GM13976 (cell line): ENCODE measurements around the gene ANKRD44.

Experiments
- DNase-seq: peaks from one replicate; pipeline ENCODE4 v3.0.0; 2012; ENCODE audit warnings: low spot score
- CTCF ChIP-seq: IDR thresholded peaks from 2 replicates; pipeline ENCODE4 v1.5.1; 2012; ENCODE audit warnings: borderline replicate concordance, mild to moderate bottlenecking; ENCODE audit not compliant: insufficient read depth; ENCODE audit errors: extremely low read depth, missing control alignments, control extremely low read depth
- in situ Hi-C: fragments of 300-500 bp; cut with MboI; formaldehyde crosslinking; loops from one replicate; pipeline ENCODE4 v1.12.0; 2022; ENCODE audit warnings: low sequenced_read_pairs, mixed read lengths, inconsistent platforms; ENCODE audit not compliant: unreplicated experiment

ANKRD44 gene

GRCh38 chr2:197235711-197236110 lies 74.9 kb downstream of the ANKRD44 start:
- DNase-seq = no peak
- in situ Hi-C loops = no loop called here
- TF ChIP-seq CTCF = no peak

GRCh38 chr2:197234671-197235191 lies 75.8 kb downstream of the ANKRD44 start:
- in situ Hi-C loops = no loop called here

GRCh38 chr2:197233473-197233872 lies 77.1 kb downstream of the ANKRD44 start:
- in situ Hi-C loops = no loop called here
- TF ChIP-seq CTCF = no peak
- no peak for DNase-seq

More at GRCh38 chr2:197234671-197235191, 75.8 kb downstream of the ANKRD44 start:
- TF ChIP-seq CTCF = no peak
- DNase-seq = no peak

- in situ Hi-C loops = no loop called here
- no peak for TF ChIP-seq CTCF
These were observed 78.6 kb downstream of the ANKRD44 start for GRCh38 chr2:197232010-197232409.

GRCh38 chr2:197229509-197230443 lies 80.8 kb downstream of the ANKRD44 start:
- DNase-seq = no peak
- no peak for TF ChIP-seq CTCF
- in situ Hi-C loops = no loop called here

More at GRCh38 chr2:197232010-197232409, 78.6 kb downstream of the ANKRD44 start:
- no peak for DNase-seq

GRCh38 chr2:197223451-197223850 lies 87.1 kb downstream of the ANKRD44 start:
- in situ Hi-C loops = no loop called here
- no peak for DNase-seq
- TF ChIP-seq CTCF = no peak

GRCh38 chr2:197219636-197220035 lies 90.9 kb downstream of the ANKRD44 start:
- DNase-seq = no peak
- no peak for TF ChIP-seq CTCF
- in situ Hi-C loops = no loop called here
